ENCODE measurements around the gene BCAS2. TPM values are rescaled to one million over a fixed set of nuclear protein-coding genes. Genes with fewer than 3 reads are reported as not detected.

The BCAS2 gene
- total and polyA plus RNA-seq, 2 experiments from 2014 or later, result 50.7 to 111 TPM

GRCh38 chr1:114574365-114574764 is 7.0 kb downstream of the BCAS2 start (continued):
- TF ChIP-seq CTCF (conservative IDR thresholded peaks at IDR 0.05; ENCODE audit: low read depth in 2 of 2), result no peak

GRCh38 chr1:114564141-114564540 is 17.3 kb downstream of the BCAS2 start:
- Histone ChIP-seq H2AFZ (no peak overlapping the region), H3F3A (replicated peaks; ENCODE audit: low read depth) (no peaks in the 10 kb centered on the region), H3K79me2 (replicated peaks; ENCODE audit: insufficient read depth) (no peaks in the 10 kb centered on the region), H3K27ac (ENCODE audit: low read depth) (no peak overlapping the region), H3K4me1 (ENCODE audit: insufficient read depth) (no peaks in the 10 kb centered on the region), H3K9me2 (ENCODE audit: insufficient read depth) (no peaks in the 10 kb centered on the region), H3K27me3 (ENCODE audit: insufficient read depth) (no peaks in the 10 kb centered on the region), H3K4me3 (no peak overlapping the region), H3K4me2 (no peak overlapping the region), H4K20me1 (replicated peaks; ENCODE audit: insufficient read depth) (no peaks in the 10 kb centered on the region; the same call in 1 of the 2 replicates), H3K36me3 (ENCODE audit: insufficient read depth) (peaks cover 29% of the 10 kb centered on the region)
- peaks cover 12% of the 10 kb centered on the region; the same call in 2 of the 3 replicates for H3K9me3 Mint-ChIP-seq
- ATAC-seq (no peak), DNase-seq (ENCODE audit: low spot score) (no peak)
- no peak overlapping the region for H3K27ac Mint-ChIP-seq
- H3K4me3 Mint-ChIP-seq, result no peak overlapping the region
- H3K4me1 Mint-ChIP-seq, result no peaks in the 10 kb centered on the region
- H3K36me3 Mint-ChIP-seq (ENCODE audit: low read depth), result peaks cover 68% of the 10 kb centered on the region
- H3K27me3 Mint-ChIP-seq (ENCODE audit: insufficient read depth, low read depth, poor library complexity), result peaks cover 2% of the 10 kb centered on the region
- no peak for TF ChIP-seq CTCF (conservative IDR thresholded peaks at IDR 0.05; ENCODE audit: low read depth in 2 of 2)
- no peak for TF ChIP-seq STAT1 (IDR thresholded peaks at IDR 0.05; ENCODE audit: unreplicated experiment)
- TF ChIP-seq POLR2AphosphoS5 (IDR thresholded peaks at IDR 0.05; ENCODE audit: low read depth), result no peak
- TF ChIP-seq ZNF331 (CRISPR knock-in tag; IDR thresholded peaks at IDR 0.05; ENCODE audit: low read depth), result no peak
- no peak for TF ChIP-seq JUNB (IDR thresholded peaks at IDR 0.05; ENCODE audit: unreplicated experiment)
- TF ChIP-seq ZNF114 (CRISPR knock-in tag; IDR thresholded peaks at IDR 0.05), result no peak
- no peak for TF ChIP-seq CREB1 (CRISPR knock-in tag; IDR thresholded peaks at IDR 0.05; ENCODE audit: low read depth)
- no peak for TF ChIP-seq ZNF462 (CRISPR knock-in tag; IDR thresholded peaks at IDR 0.05)
- TF ChIP-seq, protein P1, sequence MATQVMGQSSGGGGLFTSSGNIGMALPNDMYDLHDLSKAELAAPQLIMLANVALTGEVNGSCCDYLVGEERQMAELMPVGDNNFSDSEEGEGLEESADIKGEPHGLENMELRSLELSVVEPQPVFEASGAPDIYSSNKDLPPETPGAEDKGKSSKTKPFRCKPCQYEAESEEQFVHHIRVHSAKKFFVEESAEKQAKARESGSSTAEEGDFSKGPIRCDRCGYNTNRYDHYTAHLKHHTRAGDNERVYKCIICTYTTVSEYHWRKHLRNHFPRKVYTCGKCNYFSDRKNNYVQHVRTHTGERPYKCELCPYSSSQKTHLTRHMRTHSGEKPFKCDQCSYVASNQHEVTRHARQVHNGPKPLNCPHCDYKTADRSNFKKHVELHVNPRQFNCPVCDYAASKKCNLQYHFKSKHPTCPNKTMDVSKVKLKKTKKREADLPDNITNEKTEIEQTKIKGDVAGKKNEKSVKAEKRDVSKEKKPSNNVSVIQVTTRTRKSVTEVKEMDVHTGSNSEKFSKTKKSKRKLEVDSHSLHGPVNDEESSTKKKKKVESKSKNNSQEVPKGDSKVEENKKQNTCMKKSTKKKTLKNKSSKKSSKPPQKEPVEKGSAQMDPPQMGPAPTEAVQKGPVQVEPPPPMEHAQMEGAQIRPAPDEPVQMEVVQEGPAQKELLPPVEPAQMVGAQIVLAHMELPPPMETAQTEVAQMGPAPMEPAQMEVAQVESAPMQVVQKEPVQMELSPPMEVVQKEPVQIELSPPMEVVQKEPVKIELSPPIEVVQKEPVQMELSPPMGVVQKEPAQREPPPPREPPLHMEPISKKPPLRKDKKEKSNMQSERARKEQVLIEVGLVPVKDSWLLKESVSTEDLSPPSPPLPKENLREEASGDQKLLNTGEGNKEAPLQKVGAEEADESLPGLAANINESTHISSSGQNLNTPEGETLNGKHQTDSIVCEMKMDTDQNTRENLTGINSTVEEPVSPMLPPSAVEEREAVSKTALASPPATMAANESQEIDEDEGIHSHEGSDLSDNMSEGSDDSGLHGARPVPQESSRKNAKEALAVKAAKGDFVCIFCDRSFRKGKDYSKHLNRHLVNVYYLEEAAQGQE (IDR thresholded peaks at IDR 0.05; ENCODE audit: unreplicated experiment), result no peak
- no peak for TF ChIP-seq NANOG (IDR thresholded peaks at IDR 0.05; ENCODE audit: borderline replicate concordance)
- no peak for TF ChIP-seq EZH2 (IDR thresholded peaks at IDR 0.05; ENCODE audit: low read depth, unreplicated experiment)

All from GM23338 (cell line).